CD4-positive, alpha-beta memory T cell (primary cell): Measurements from ENCODE around the gene TMEM150B. TPM values are rescaled to one million over a fixed set of nuclear protein-coding genes. Genes with fewer than 3 reads are reported as not detected.

Source experiments
- CTCF ChIA-PET: fragments of 350-600 bp; sonication (Branson Sonifier 250); formaldehyde crosslinking; loops from one replicate; lab custom pipeline; 2021; ENCODE audit warnings: inconsistent platforms; ENCODE audit not compliant: partially characterized antibody; lab: Charles Lee
- POLR2A ChIA-PET: fragments of 350-600 bp; sonication (Branson Sonifier 250); formaldehyde crosslinking; loops from one replicate; lab custom pipeline; 2021; ENCODE audit not compliant: partially characterized antibody; lab: Charles Lee
- DNase-seq, 5 donors: peaks; one replicate each; pipeline versions ENCODE4 v3.0.0 to v3.0.0-alpha.2; 2020 to 2022; ENCODE audit warnings: mixed read lengths in 1 of 5
- H3K27ac ChIP-seq: one replicate; pipeline ENCODE4 v1.7.0; 2013; ENCODE audit warnings: low read depth, low read length
- H3K27me3 ChIP-seq: 2 replicates; pipeline ENCODE4 v1.7.0; 2013; ENCODE audit warnings: mild to moderate bottlenecking, low read length, moderate library complexity; ENCODE audit not compliant: insufficient read depth
- H3K36me3 ChIP-seq: 2 replicates; pipeline ENCODE4 v1.7.0; 2013; ENCODE audit warnings: mild to moderate bottlenecking, low read length, moderate library complexity; ENCODE audit not compliant: insufficient read depth
- H3K4me1 ChIP-seq: 2 replicates; pipeline ENCODE4 v1.7.0; 2013; ENCODE audit warnings: mild to moderate bottlenecking, low read length, moderate library complexity; ENCODE audit not compliant: insufficient read depth
- H3K4me3 ChIP-seq, 2 donors: one replicate each; pipeline ENCODE4 v1.7.0; 2013; ENCODE audit warnings: low read length in 2 of 2, mild to moderate bottlenecking in 1 of 2
- H3K9me3 ChIP-seq, 2 donors: one replicate each; pipeline ENCODE4 v1.7.0; 2013; ENCODE audit warnings: low read length in 2 of 2, control low read depth in 1 of 2; ENCODE audit not compliant: control insufficient read depth in 1 of 2
- H3K27ac Mint-ChIP-seq, 7 donors: one replicate each; pipeline ENCODE4 v1.8.0; 2020 to 2021; ENCODE audit warnings: mixed read lengths in 7 of 7, mild to moderate bottlenecking in 6 of 7, inconsistent platforms in 3 of 7, moderate library complexity in 3 of 7
- H3K27me3 Mint-ChIP-seq, 2 donors: one replicate each; pipeline ENCODE4 v1.8.0; 2020 to 2021; ENCODE audit warnings: mixed read lengths in 2 of 2
- H3K36me3 Mint-ChIP-seq, 2 donors: one replicate each; pipeline ENCODE4 v1.8.0; 2020 to 2021; ENCODE audit warnings: mixed read lengths in 2 of 2, inconsistent platforms in 1 of 2, mild to moderate bottlenecking in 1 of 2
- H3K4me1 Mint-ChIP-seq, 4 donors: one replicate each; pipeline ENCODE4 v1.8.0; 2020 to 2021; ENCODE audit warnings: mixed read lengths in 4 of 4, mild to moderate bottlenecking in 1 of 4
- H3K4me3 Mint-ChIP-seq, 8 donors: one replicate each; pipeline ENCODE4 v1.8.0; 2020 to 2021; ENCODE audit warnings: mixed read lengths in 8 of 8, mild to moderate bottlenecking in 7 of 8, moderate library complexity in 6 of 8, inconsistent platforms in 3 of 8
- H3K9me3 Mint-ChIP-seq, 8 donors: one replicate each; pipeline ENCODE4 v1.8.0; 2020 to 2021; ENCODE audit warnings: mixed read lengths in 8 of 8, mild to moderate bottlenecking in 5 of 8, inconsistent platforms in 3 of 8, moderate library complexity in 1 of 8
- intact Hi-C: fragments of 100-400 bp; cut with micrococcal nuclease; formaldehyde crosslinking; loops from one replicate; pipeline ENCODE4 v1.15.1; 2023
- polyA plus RNA-seq, 2 donors: library from polyadenylated mRNA; unstranded; fragments of 300-500 nt; fragmentation: Illumina TruSeq; gene quantifications; one replicate each; pipeline ENCODE4 v1.2.3, GENCODE V29; 2021
- total RNA-seq, 2 experiments: library from RNA; stranded (reverse); gene quantifications; one replicate each; pipeline ENCODE4 v1.2.3, GENCODE V29; 2021

TMEM150B gene
- total and polyA plus RNA-seq, 4 experiments from 2014 or later: 0.87 to 1.3 TPM; not detected in 2

- H3K36me3 ChIP-seq: peaks cover 3% of the 10 kb centered on the region
- Mint-ChIP-seq H3K27ac (peak overlapping the region; percentile 76 to 97 (median 92)), H3K4me3 (peak overlapping the region; percentile 74 to 87 (median 80)), H3K9me3 (peaks cover 0 to 5% (median 0%) of the 10 kb centered on the region in 8 donors), H3K4me1 (peaks cover 9 to 35% (median 18%) of the 10 kb centered on the region in 4 donors), H3K27me3 (peaks cover 1 to 12% of the 10 kb centered on the region in 2 donors), H3K36me3 (peaks cover 4 to 16% of the 10 kb centered on the region in 2 donors)
- peak overlapping the region; percentile 82 for H3K27ac ChIP-seq
- H3K4me1 ChIP-seq: peaks cover 24% of the 10 kb centered on the region
- CTCF ChIA-PET: interaction anchor here (1.1 kb wide), 1 partner anchor 40 kb away, joined by 3 read pairs; no protein-coding TSS in a partner anchor
- intact Hi-C loops: no loop called here
- POLR2A ChIA-PET: interaction anchor here (0.8 to 1.8 kb wide), 5 partner anchors 40 to 82 kb away, joined by 3 to 5 read pairs (median 5); partner anchors contain the start of genes PPP6R1 and TMEM238
- peak; percentile 15 to 56 (median 24) for DNase-seq
- H3K4me3 ChIP-seq: peak overlapping the region in 1 of 2 donors; percentile 67
- H3K9me3 ChIP-seq: no peaks in the 10 kb centered on the region
- H3K27me3 ChIP-seq: no peaks in the 10 kb centered on the region
These were observed 16.0 kb upstream of the TMEM150B start for GRCh38 chr19:55341171-55341588.

GRCh38 chr19:55340784-55341147 lies 15.6 kb upstream of the TMEM150B start:
- Mint-ChIP-seq H3K4me3 (peak overlapping the region; percentile 74 to 87 (median 80)), H3K4me1 (peaks cover 9 to 35% (median 18%) of the 10 kb centered on the region in 4 donors), H3K27me3 (peaks cover 1 to 12% of the 10 kb centered on the region in 2 donors), H3K9me3 (peaks cover 0 to 5% (median 0%) of the 10 kb centered on the region in 8 donors), H3K27ac (peak overlapping the region; percentile 76 to 97 (median 92)), H3K36me3 (peaks cover 4 to 16% of the 10 kb centered on the region in 2 donors)
- H3K36me3 ChIP-seq: peaks cover 3% of the 10 kb centered on the region
- intact Hi-C loops: no loop called here
- H3K9me3 ChIP-seq: no peaks in the 10 kb centered on the region
- peak overlapping the region; percentile 3 to 67 for H3K4me3 ChIP-seq
- peak overlapping the region; percentile 82 for H3K27ac ChIP-seq
- POLR2A ChIA-PET: interaction anchor here (0.8 to 1.8 kb wide), 3 partner anchors 39 to 82 kb away, joined by 3 to 5 read pairs (median 5); partner anchors contain the start of genes PPP6R1 and TMEM238
- no peaks in the 10 kb centered on the region for H3K27me3 ChIP-seq
- peak in 2 of 5 donors; percentile 14 to 26 for DNase-seq
- H3K4me1 ChIP-seq: peaks cover 24% of the 10 kb centered on the region
- CTCF ChIA-PET: interaction anchor here (1.1 kb wide), 1 partner anchor 39 kb away, joined by 3 read pairs; no protein-coding TSS in a partner anchor

- H3K9me3 Mint-ChIP-seq: peaks cover 0 to 5% (median 0%) of the 10 kb centered on the region in 8 donors
- intact Hi-C loops: loop anchor here (1.0 kb wide), 10 partner anchors 14 to 313 kb away; partner anchors contain the start of genes COX6B2, HSPBP1, PPP1R12C and PPP6R1
- H3K36me3 Mint-ChIP-seq: peaks cover 4 to 12% of the 10 kb centered on the region in 2 donors
- peaks cover 9 to 35% (median 18%) of the 10 kb centered on the region in 4 donors for H3K4me1 Mint-ChIP-seq
- peak overlapping the region; percentile 66 to 67 for H3K4me3 ChIP-seq
- DNase-seq: peak in 1 of 5 donors; percentile 57
- no peaks in the 10 kb centered on the region for H3K9me3 ChIP-seq
- H3K27ac Mint-ChIP-seq: peak overlapping the region; percentile 97 to 100 (median 99)
- no peaks in the 10 kb centered on the region for H3K27me3 ChIP-seq
- H3K4me3 Mint-ChIP-seq: peak overlapping the region; percentile 90 to 96 (median 93)
- peaks cover 24% of the 10 kb centered on the region for H3K4me1 ChIP-seq
- peak overlapping the region; percentile 82 for H3K27ac ChIP-seq
- ChIA-PET CTCF (interaction anchor here (1.0 to 2.6 kb wide), 8 partner anchors 9 to 136 kb away, joined by 3 to 30 read pairs (median 6); partner anchors contain the start of genes HSPBP1, TMEM238 and ZNF628), POLR2A (interaction anchor here (0.5 to 4.1 kb wide), 33 partner anchors 8 to 891 kb away, joined by 3 to 94 read pairs (median 7); partner anchors contain the start of genes COX6B2, FIZ1, HSPBP1 and ISOC2)
- H3K36me3 ChIP-seq: peaks cover 3% of the 10 kb centered on the region
- H3K27me3 Mint-ChIP-seq: peaks cover 1 to 12% of the 10 kb centered on the region in 2 donors
These were observed 15.0 kb upstream of the TMEM150B start for GRCh38 chr19:55339889-55340783.

DNA sequence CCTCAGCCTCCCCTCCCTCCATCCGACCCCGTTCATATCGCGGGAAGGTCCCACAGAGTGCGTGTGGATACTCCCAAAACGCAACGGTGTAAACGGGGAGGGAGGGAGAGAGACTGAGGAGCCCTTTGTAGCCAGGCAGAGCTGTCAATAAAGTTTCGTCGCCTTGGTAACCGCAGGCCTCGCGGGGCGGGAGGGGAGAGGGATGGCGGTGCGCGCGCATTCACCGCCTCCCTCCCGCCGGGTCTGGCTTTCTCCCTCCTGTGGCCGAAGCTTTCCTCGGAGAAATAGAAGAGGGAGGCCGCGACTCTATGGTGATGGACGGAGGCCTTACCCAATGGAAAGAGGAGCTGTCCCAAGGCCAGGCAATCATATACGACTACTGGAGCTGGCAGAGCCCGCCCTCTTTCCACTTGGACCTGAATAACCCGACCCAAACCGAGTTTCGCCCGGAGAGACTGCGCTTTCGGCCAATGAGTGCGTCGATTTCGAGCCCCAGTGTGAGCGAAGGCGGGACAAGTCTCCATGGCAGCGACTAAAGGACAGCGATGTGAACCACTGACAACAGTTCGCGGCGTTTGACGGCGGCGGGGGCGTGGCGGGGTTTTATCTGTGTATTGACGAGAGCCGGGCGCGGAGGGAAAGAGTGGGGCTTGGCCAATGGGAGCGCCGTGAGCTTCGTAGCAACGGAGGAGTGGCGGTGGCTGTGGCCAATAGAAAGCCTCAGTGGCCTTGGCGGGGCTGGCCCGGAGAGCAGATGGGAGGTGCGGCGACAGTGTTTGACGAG lies 14.2 kb upstream of the TMEM150B start, which contains the start of gene KMT5C:
Gene KMT5C (plus strand): TSS at position 772 of the 784 bp plus-strand sequence. CDS start 2,061 bp downstream, outside the sequence.
- peaks cover 9 to 35% (median 18%) of the 10 kb centered on the region in 4 donors for H3K4me1 Mint-ChIP-seq
- peaks cover 0 to 5% (median 0%) of the 10 kb centered on the region in 8 donors for H3K9me3 Mint-ChIP-seq
- peaks cover 3% of the 10 kb centered on the region for H3K36me3 ChIP-seq
- H3K27ac ChIP-seq: peak within 1 kb of the TSS; percentile 90
- peak within 1 kb of the TSS; percentile 90 to 96 (median 93) for H3K4me3 Mint-ChIP-seq
- H3K9me3 ChIP-seq: no peaks in the 10 kb centered on the region
- no peaks in the 10 kb centered on the region for H3K27me3 ChIP-seq
- CTCF ChIA-PET: interaction anchor here (1.0 to 2.6 kb wide), 10 partner anchors 8 to 137 kb away, joined by 3 to 30 read pairs (median 5); partner anchors contain the start of genes HSPBP1, TMEM238 and ZNF628
- H3K36me3 Mint-ChIP-seq: peaks cover 4 to 9% of the 10 kb centered on the region in 2 donors
- H3K4me3 ChIP-seq: peak within 1 kb of the TSS; percentile 66 to 74
- POLR2A ChIA-PET: interaction anchor here (0.5 to 4.1 kb wide), 34 partner anchors 9 to 890 kb away, joined by 3 to 94 read pairs (median 6); partner anchors contain the start of genes COX6B2, FIZ1, HSPBP1 and ISOC2
- H3K27ac Mint-ChIP-seq: peak within 1 kb of the TSS; percentile 97 to 100 (median 99)
- intact Hi-C loops: loop anchor here (1.0 kb wide), 10 partner anchors 15 to 314 kb away; partner anchors contain the start of genes COX6B2, HSPBP1, PPP1R12C and PPP6R1
- peaks cover 1 to 12% of the 10 kb centered on the region in 2 donors for H3K27me3 Mint-ChIP-seq
- peak; percentile 100 for DNase-seq
- peaks cover 24% of the 10 kb centered on the region for H3K4me1 ChIP-seq

DNA sequence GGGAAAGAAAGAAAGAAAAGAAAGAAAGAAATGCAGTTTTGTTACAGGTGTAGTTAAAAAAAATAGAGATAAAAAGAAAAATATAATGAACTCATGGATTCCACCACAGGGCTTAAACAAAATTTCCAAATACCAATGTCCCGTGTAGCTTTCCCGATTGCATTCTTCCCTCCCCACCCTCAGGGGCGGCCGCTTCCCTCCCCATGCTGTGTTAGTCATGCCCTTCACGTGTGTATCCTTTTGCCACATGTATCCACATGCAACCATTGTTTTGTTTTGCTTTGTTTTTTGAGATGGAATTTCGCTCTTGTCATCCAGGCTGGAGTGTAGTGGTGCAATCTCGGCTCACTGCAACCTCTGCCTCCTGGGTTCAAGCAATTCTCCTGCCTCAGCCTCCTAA lies 11.0 kb upstream of the TMEM150B start:
- intact Hi-C loops: no loop called here
- ChIA-PET CTCF (no interaction called here), POLR2A (interaction anchor here (1.6 to 4.1 kb wide), 2 partner anchors 34 to 50 kb away, joined by 10 to 94 read pairs; partner anchors contain the start of genes RPL28 and TMEM238)
- Histone ChIP-seq H3K27ac (no peak overlapping the region), H3K4me3 (no peak overlapping the region), H3K27me3 (no peaks in the 10 kb centered on the region), H3K36me3 (no peaks in the 10 kb centered on the region), H3K4me1 (peaks cover 18% of the 10 kb centered on the region), H3K9me3 (no peaks in the 10 kb centered on the region)
- H3K9me3 Mint-ChIP-seq: peaks cover 0 to 5% (median 0%) of the 10 kb centered on the region in 8 donors
- H3K4me1 Mint-ChIP-seq: peaks cover 7 to 29% (median 14%) of the 10 kb centered on the region in 4 donors
- peak overlapping the region in 2 of 7 donors; percentile 97 to 98 for H3K27ac Mint-ChIP-seq
- H3K4me3 Mint-ChIP-seq: no peak overlapping the region
- H3K36me3 Mint-ChIP-seq: peaks cover 0 to 9% of the 10 kb centered on the region in 2 donors
- no peak for DNase-seq
- H3K27me3 Mint-ChIP-seq: peaks cover 1 to 17% of the 10 kb centered on the region in 2 donors

GRCh38 chr19:55333870-55334269 lies 8.7 kb upstream of the TMEM150B start:
- Mint-ChIP-seq H3K36me3 (peaks cover 0 to 6% of the 10 kb centered on the region in 2 donors), H3K27me3 (peaks cover 1 to 18% of the 10 kb centered on the region in 2 donors), H3K4me1 (peaks cover 5 to 8% (median 6%) of the 10 kb centered on the region in 4 donors), H3K9me3 (peaks cover 0 to 5% (median 0%) of the 10 kb centered on the region in 8 donors), H3K4me3 (no peak overlapping the region), H3K27ac (peak overlapping the region in 1 of 7 donors; percentile 97)
- H3K9me3 ChIP-seq: no peaks in the 10 kb centered on the region
- intact Hi-C loops: no loop called here
- H3K27ac ChIP-seq: no peak overlapping the region
- peaks cover 7% of the 10 kb centered on the region for H3K4me1 ChIP-seq
- CTCF ChIA-PET: no interaction called here
- H3K27me3 ChIP-seq: no peaks in the 10 kb centered on the region
- no peak overlapping the region for H3K4me3 ChIP-seq
- no peaks in the 10 kb centered on the region for H3K36me3 ChIP-seq
- POLR2A ChIA-PET: no interaction called here
- DNase-seq: no peak
